Activated CD4-positive, CD25-positive, alpha-beta regulatory T cell treated with anti-CD3 and anti-CD28 coated beads, Interleukin-2, amount 50 U/mL, for 16 hours (primary cell): ENCODE measurements around the gene WNK4.

Source experiments
- DNase-seq: peaks from one replicate; pipeline ENCODE4 v3.0.0-alpha.2; 2020; ENCODE audit warnings: low read depth, low spot score

Gene WNK4

GRCh38 chr17:42833767-42834422, 53.5 kb downstream of the WNK4 start:
- no peak for DNase-seq

GRCh38 chr17:42835732-42836131, 55.3 kb downstream of the WNK4 start:
- no peak for DNase-seq

- no peak for DNase-seq
Measured at GRCh38 chr17:42841975-42842685, 61.7 kb downstream of the WNK4 start.

GRCh38 chr17:42843358-42843934, 63.0 kb downstream of the WNK4 start:
- no peak for DNase-seq

- no peak for DNase-seq
Measured at GRCh38 chr17:42844271-42844670, 63.9 kb downstream of the WNK4 start, which contains the start of gene AOC2. TSS of gene AOC2 (plus strand) at chr17:42844580. CDS start at chr17:42844627, 47 bp downstream.

GRCh38 chr17:42844761-42845555, 64.5 kb downstream of the WNK4 start:
- DNase-seq = no peak

GRCh38 chr17:42845556-42845917, 65.1 kb downstream of the WNK4 start:
- no peak for DNase-seq

- DNase-seq = no peak
Measured at GRCh38 chr17:42845918-42846593, 65.6 kb downstream of the WNK4 start.
